Measurements from ENCODE around the gene SELENON.

The SELENON gene

DNA sequence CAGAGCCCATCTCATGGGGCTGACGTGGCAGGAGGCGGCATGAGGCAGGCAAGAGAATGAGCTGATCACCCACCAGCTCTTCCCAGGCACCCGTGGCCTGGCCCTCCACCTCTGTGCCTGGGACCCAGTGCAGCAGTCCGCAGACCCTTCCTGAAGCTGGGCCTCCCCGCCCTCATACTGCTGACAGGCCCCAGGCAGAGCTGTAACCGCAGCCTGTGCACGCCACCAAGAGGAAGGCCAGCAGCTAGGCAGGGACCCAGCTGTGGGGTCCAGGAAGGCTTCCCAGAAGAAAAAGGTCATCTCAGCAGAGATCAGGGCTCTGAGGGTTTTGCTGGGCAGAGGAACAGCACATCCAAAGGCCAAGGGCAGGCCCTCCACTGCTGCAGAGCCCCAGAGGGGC, 9.9 kb downstream of the SELENON start:
- no peak for DNase-seq

DNA sequence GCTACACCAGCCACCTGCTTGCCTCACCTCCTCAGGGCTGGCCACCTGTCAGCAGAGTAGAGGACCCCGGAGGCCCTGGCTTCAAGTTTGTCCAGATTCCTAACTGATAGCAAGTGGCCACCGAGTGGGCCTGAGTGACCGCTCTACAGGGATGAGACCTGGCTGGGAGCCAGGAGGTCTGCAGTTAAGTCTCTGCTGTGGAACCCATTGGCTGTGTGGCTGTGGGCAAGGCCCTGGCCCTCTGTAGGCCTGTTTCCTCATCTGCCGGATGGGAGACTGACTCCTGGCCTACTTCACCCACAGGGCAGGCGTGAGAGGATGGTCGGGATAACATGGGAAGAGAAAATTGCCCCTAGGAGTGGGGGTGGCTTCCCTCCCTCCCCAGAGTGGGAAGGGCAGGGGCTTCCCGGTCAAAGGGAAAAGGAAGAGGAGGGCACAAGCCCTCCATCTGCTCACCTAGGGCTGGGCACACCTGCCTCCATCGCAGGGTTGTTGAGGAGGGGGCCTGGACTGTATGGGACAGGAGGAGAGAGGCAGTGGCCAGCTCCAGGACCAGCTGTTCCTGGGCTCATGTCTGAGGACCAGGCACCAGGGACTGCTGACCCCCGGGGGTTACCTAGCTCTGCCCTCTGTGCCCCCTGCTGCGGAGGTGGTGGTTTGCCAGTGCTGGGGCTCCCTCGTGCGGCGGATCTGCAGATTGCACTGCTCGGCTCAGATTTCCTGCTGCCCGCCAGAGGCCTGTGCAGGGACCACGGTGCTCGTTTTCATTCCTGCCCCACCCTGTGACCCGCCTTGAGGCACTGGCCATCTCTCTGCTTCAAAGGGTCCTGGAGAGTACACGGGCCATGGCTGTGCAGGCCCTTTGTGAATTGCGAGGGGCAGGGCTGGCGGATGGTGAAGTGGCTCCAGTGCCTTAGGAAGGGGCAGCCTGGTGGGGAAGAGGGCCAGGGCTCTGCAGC, 10.6 kb downstream of the SELENON start:
- peak; percentile 86 to 88 for DNase-seq

DNA sequence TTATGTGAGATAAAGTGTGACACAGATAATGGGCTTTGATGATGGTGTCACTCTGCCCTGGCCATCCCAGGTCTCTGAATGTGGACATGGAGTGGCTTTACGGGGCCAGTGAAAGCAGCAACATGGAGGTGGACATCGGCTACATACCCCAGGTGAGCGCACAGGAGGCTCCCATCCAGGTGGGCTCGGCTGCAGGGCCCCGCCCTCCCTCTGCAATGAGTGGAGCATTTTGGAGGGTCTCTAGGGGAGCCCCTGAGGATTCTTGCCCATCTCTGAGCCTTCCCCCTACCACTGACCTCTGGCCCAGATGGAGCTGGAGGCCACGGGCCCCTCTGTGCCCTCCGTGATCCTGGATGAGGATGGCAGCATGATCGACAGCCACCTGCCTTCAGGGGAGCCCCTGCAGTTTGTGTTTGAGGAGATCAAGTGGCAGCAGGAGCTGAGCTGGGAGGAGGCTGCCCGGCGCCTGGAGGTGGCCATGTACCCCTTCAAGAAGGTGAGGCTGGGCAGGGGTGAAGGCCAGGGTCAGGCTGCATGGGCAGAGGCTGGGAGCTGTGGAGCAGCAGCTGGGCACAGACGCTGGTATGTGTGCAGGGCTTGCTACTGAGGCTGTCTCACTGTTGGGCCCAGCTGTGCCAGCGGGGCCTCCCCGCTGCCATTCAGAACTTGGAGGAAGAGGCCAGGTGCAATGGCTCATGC, 11.5 kb downstream of the SELENON start:
- DNase-seq = no peak

DNA sequence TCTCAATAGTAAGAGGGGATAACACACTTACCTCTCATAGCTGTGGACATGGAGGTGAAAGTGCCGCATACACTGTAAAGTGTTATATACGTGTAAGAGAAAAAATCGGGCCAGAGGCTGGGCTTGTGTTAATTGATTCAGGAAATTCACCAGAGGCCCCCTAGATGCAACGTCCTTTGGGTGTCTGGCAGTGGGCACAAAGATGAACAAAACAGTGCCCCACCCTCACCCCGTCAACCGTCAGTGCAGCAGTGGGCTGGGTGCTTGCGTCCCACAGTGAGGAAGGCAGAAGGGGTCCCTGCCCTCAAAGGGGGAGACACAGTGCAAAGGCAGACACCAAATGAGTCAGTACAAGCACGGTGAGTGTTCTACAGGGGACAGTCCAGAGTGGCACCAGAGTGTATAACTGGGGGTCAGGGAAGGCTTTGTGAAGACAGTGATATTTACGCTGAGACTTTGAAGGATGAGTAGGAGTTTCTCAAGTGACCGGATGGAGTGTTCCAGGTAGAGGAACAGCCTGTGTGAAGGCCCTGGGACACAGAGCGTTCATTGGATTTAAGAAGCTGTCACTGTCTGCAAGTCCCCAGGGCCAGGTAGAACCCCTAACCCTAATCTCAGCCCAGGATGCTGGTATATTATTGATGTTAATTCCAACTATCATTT, 13.2 kb downstream of the SELENON start:
- no peak for DNase-seq

DNA sequence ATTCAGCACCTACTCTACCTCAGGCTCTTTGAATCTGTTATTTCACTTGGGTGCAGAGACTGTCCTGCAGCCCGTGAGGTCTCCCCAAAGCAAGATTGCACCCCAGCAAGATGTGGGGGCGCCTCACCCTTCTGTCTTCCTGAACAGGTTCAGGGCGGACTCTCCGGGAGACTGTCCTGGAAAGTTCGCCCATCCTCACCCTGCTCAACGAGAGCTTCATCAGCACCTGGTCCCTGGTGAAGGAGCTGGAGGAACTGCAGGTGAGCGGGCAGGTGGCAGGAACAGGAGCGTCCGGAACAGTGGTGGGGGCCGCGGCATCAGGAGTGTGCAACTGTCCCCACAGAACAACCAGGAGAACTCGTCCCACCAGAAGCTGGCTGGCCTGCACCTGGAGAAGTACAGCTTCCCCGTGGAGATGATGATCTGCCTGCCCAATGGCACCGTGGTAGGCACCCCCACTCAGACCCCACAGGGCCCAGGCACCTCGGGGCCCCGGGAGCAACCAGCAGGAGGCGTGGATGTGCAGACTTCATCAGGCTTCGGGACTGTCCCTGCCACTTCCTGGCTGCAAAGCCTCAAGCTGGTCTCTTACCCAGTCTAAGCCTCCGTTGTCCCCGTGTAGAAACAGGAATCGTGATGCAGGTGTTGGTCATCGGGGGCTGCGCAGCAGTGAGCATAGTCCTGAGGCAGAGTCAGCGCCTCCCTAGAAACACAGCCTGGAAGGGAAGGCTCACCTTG, 13.9 kb downstream of the SELENON start:
- DNase-seq = no peak

DNA sequence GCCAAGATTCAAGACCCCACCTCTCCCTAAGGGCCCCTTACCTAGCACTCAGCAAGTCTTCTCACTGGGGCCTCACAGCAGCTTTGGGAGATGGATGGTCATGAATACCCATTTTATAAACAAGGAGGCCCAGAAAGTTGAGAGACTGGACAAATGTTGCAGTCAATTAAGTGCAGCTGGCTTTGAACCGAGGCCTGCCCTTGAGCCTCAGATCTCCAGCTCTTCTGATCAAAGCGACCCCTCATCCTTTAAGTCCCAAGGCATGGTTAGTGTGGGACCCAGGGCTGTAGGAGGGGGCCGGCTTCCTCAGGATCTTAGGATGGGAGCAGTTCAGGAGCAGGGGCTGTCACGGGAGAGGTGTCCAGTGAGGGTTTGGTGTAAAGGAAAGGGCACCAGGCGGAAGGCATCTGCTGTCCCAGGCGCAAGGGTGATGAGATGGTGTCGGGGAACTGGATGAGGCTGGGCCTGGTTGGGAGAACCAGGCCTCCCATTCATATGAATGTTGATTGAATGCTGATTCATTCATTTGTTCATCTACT, 14.6 kb downstream of the SELENON start:
- DNase-seq = no peak

DNA sequence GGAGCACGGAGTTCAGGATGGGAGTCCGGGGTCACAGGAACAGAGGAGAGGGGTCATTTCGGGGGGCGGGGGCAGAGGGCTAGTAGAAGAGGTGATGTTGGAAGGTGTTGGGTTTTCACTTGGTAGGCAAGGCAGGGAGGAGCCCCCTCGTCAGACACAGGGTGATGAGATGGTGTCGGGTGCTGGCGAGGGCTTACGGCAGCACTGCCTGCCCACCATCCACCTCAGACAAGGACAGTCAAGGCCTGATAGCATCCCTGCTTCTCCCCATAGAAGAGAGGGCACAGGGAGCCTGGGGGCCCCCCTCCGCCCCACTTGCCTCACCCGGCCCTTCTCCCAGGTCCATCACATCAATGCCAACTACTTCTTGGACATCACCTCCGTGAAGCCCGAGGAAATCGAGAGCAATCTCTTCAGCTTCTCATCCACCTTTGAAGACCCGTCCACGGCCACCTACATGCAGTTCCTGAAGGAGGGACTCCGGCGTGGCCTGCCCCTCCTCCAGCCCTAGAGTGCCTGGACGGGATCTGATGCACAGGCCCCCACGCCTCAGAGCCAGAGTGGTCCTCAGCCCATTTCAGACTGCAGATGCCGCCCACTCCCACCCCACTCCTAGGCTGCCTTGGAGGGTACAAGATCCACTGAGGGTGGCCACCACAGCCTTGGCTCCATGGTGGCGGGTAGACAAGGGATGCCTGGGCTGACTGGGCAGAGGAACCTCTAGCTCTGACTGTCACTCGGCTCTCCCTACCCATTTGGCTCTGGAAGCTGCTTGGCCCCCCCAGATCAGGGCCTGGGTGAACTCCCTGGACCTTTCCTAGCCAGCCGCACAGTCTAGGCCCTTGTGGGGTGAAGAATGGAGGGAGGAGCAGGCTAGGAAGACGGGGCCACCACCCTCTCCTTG, 15.5 kb downstream of the SELENON start:
- no peak for DNase-seq

DNA sequence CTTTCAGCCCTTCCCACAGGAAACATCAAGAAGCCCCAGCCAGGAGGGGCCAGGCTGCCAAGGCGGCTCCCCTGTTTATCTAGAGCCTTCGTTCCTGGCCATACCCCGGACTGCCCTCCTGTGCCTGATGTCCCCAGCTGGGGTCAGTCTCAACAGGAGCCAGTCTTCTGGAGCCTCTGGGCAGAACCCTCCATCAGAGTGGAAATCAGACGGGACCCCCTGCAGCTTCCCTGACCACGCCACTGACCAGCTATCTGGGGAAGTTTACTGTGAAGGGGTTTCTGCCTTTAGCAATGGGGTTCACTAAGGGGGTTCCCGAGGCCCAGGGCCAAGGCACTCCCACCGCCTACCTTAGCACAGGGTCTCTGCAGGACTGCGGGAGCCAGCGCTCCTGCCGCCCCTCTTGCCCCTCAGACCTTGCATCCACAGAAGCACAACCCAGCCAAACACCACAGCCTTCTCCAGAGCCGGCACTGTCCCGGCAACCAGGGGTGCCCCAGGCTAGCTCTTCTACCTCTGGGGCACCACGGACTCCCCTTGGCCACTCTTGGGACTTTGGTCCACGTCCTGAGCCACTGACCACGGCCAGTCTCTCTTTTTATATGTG, 16.2 kb downstream of the SELENON start:
- no peak for DNase-seq

DNA sequence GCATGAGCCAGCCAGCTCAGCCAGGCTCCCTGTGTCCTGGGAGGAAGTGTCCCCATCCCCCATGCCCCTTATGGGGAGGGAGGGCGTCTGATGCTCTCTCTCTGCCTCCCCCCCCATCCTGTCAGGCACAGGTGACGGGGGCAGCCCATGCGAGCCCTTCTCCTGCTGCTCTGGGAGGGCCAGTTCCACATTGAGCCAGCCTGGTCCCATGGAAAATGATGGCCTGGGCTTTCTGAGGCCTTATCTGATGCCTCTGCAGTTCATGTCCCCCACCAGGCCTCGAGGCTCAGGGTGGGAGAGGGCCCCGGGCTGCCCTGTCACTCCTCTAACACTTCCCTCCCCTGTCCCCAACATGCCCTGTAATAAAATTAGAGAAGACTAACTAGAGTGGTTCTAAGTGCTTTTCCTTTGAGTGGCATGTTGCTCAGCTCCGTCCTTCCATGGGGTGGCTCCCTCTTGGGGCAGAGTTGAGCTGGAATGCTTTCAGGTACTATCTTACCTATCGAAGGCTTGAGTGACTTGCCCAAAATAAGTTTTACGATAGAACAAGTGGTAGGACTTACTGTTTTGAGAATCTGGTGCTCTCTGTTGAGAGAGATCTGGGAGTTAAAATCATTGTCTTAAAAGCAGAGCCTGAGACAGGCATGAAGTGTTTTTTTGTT, 18.0 kb downstream of the SELENON start:
- no peak for DNase-seq

DNA sequence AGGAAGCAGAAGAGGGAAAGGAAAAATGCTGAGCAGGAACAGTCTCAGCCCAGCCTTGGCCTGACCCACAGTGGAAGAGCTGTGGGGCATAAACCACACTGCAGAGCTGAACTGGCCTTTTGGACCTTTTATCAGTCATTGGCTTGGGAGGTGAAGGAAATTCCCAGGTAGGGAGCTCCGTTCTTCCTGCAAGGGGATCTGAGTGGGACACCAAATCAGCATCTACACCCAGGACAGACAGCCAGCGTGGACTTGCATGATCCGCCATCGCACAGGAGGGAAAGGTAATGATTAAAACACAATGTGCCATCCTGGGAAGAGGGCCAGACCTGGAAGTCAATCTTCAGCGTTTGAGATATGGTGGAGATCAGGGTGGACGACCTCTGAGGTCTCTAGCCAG, 18.6 kb downstream of the SELENON start:
- no peak for DNase-seq

DNA sequence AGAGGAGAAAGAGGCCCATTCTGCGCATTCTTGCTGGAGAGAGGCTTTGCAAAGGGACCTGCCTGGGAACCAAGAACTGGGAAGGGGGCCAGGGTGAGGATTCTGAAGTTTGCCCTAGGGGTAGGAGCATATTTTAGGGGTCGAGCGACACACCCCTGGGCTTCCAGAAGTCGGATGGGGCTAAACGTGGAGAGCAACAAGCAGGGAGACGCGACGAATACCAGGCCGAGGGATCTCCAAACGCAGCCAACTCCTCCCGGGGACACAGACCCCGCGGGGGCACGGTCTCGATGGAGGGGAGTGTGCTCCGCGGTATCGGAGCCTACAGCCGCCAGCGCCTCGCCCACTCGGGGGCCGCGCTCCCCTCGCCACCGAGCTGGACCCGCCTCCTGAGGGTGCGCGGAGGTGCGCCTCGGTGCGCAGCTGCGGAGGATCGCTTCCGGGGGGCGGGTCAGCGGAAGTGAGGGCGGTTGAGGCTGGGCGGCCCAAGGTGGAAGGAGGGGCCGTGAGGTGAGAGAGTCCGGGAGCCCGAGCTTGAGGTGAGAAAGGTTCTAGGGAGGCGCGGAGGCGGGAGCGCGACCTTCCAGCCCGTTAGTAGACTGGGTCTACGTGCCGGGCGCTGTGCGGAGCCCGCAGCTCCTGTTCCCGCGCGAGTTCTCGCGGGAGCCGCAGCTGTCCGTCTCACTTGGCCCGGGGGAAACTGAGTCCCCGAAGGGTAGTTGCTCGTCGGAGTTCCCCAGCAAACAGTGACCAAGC, 19.7 kb downstream of the SELENON start, which contains the start of gene MTFR1L:
TSS of gene MTFR1L (plus strand) at position 464 of the 756 bp plus-strand sequence. CDS start 3,151 bp downstream, outside the sequence.
- DNase-seq = peak; percentile 94 to 96

DNA sequence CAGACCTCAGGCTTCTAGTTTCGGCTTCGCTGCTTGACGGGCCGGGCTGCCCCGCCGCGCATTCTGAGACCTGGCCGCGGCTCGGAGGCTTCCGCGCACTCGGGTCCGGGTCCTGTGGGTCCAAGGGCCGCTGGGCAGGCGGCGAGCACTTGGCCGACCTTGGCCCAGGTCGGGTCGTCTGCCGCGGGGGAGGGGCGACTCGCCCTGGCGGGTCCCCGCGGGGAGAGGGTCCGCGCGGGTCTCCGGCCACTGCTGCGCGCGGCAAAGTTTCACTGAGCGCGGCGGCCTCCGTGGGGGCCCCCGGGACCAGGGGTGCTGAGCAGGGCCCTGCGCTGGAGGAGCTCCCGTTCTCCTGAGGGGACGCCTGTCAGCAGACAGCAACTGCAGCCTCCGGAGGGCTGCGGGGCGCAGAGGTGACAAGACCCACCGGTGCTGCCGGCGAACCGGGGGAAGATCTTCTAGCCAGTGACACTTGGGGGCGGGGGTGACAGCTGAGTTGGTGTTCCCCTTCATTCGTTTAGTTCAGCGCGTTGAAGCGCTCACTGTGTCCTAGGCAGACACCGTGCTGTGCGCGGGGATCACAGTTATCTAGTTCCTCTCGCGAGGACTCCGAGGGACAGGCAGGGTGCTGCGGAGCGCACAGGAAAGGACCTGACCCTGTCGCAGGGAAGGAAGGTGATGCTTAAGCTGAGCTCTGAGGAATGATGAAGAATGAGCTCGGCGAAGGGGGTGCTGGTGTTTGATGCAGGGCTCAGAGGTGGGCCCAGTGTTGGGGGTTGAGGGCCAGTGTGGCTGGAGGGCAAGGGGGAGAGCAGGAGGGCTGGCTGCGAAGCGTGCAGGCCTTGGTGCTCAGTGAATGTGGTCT, 20.5 kb downstream of the SELENON start:
- DNase-seq = peak; percentile 63 to 72

DNA sequence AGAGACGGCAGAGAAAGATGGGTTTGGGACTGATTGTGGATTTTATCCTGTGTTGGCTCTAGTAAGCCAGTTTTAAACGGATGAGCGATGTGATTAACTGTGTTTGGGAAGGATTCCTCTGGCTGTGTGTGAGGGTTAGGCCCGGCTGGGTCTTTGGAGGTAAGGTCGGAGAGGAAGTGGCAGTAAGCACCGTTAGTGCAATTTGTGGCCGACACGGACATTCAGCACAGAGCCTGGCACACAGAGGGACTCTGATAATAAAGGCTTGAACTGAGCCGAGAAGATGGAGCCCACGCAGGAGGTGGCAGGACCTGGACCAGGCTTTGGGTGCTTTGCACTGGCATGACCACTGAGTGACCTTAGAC, 21.1 kb downstream of the SELENON start:
- DNase-seq = no peak

DNA sequence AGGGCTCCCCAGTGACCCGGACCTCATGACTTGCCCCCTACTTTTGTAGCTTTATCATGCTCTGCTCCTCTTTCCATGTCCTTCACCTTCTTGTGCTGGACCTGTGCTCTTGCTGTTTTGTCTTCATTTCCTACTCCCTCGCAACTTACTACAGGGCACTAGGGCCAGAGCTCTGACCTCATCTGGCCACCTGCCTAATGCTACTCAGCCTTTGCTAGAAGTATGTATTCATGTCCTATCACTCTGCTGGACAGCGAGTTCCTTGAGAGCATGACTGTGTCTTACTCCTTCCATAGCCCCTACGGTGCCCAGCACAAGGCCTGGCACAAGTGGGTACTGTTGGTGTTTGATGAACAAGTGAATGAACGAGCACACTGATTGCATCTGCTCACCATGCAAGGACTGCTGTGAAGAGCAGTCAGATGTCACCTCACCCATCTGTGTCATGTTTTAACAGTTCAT, 21.7 kb downstream of the SELENON start:
- DNase-seq = no peak

DNA sequence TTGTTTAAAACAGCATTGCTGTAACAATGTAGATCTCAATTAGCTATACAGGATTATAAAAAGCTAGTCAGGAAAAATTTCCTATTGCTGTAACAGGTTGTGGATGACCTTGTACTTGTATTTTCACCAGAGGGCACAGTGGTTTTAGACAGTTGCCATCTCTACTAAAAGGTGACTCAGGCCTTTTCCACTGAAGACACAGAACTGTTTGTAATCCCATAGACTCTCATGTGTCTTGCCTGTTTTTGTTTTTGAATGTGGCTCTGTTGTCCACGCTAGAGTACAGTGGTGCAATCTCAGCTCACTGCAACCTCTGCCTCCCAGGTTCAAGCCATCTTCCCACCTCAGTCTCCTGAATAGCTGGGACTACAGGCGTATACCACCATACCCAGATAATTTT, 25.6 kb downstream of the SELENON start:
- DNase-seq = no peak

DNA sequence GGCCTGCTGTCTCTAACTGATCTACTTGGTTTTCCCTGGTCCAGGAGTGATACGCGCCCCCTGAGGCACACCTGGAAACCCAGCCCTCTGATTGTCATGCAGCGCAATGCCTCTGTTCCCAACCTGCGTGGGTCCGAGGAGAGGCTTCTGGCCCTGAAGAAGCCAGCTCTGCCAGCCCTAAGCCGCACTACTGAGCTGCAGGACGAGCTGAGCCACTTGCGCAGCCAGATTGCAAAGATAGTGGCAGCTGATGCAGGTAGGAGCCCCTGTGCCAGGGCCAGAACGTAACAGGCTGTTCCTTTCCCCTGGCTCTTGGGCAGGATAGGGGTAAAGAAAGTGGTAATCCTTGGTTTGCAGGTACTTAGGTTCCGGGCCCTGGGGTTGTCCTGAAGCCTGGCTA, 26.6 kb downstream of the SELENON start:
- no peak for DNase-seq

DNA sequence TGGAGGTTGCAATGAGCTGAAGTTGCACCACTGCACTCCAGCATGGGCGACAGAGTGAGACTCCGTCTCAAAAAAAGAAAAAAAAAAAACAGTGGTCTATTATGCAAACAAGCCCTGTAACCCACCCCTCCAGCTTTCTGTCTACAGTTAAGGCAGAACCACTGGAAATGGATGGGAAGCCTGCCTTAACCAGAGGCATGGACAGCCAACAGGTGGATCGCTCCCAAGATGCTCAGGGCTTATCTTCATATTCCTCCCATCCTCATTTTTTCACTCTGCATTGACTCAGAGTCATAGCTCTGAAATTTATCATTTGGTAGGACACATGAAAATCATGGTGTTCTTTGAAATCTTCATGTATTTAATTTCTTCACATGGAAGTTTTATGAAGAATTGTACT, 28.5 kb downstream of the SELENON start:
- DNase-seq = no peak

DNA sequence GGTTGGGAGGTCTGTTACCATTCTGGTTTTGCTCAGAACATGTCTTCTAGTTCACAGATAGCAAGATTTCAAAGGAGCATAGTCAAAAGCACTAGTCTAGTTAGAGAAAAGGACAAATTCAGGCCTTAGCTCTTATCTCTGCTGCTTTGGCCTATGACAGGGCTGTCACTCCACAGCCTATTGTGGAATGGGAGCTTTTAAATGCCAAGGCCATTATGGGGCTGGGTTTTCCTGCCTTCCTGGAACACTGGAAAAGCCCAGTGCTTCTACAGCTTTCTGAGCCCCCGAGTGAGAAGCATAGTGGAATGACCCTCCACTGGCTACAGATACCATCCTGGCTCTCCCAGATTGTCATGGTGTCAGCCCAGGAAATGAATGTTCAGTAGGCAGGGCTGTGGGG, 29.1 kb downstream of the SELENON start:
- DNase-seq = no peak
